ENCODE results near the gene PACRG.

The PACRG gene

GRCh38 chr6:163008626-163009025 lies 280.9 kb downstream of the PACRG start:
- no peak for DNase-seq (ENCODE audit: low read depth in 3 of 3)

- DNase-seq (ENCODE audit: low read depth in 3 of 3) = no peak
These were observed 282.4 kb downstream of the PACRG start for GRCh38 chr6:163010145-163010544.

GRCh38 chr6:163014736-163015135 lies 287.0 kb downstream of the PACRG start:
- no peak for DNase-seq (ENCODE audit: low read depth in 3 of 3)

GRCh38 chr6:163017801-163018200 lies 290.0 kb downstream of the PACRG start:
- DNase-seq (ENCODE audit: low read depth in 3 of 3) = no peak

- DNase-seq (ENCODE audit: low read depth in 3 of 3) = no peak
These were observed 292.2 kb downstream of the PACRG start for GRCh38 chr6:163019926-163020325.

GRCh38 chr6:163021054-163021453 lies 293.3 kb downstream of the PACRG start:
- no peak for DNase-seq (ENCODE audit: low read depth in 3 of 3)

- no peak for DNase-seq (ENCODE audit: low read depth in 3 of 3)
These were observed 295.9 kb downstream of the PACRG start for GRCh38 chr6:163023700-163024099.

- DNase-seq (ENCODE audit: low read depth in 3 of 3) = no peak
These were observed 299.1 kb downstream of the PACRG start for GRCh38 chr6:163026893-163027292.

GRCh38 chr6:163030980-163031379 lies 303.2 kb downstream of the PACRG start:
- no peak for DNase-seq (ENCODE audit: low read depth in 3 of 3)

- DNase-seq (ENCODE audit: low read depth in 3 of 3) = no peak
These were observed 304.2 kb downstream of the PACRG start for GRCh38 chr6:163031931-163032330.

GRCh38 chr6:163036160-163036645 lies 308.4 kb downstream of the PACRG start:
- DNase-seq (ENCODE audit: low read depth in 3 of 3) = no peak

- DNase-seq (ENCODE audit: low read depth in 3 of 3) = no peak
These were observed 310.5 kb downstream of the PACRG start for GRCh38 chr6:163038317-163038716.

GRCh38 chr6:163048345-163048744 lies 320.6 kb downstream of the PACRG start:
- DNase-seq (ENCODE audit: low read depth in 3 of 3) = no peak

- no peak for DNase-seq (ENCODE audit: low read depth in 3 of 3)
These were observed 326.0 kb downstream of the PACRG start for GRCh38 chr6:163053667-163054344.

- DNase-seq (ENCODE audit: low read depth in 3 of 3) = no peak
These were observed 326.9 kb downstream of the PACRG start for GRCh38 chr6:163054641-163055040.

- no peak for DNase-seq (ENCODE audit: low read depth in 3 of 3)
These were observed 329.5 kb downstream of the PACRG start for GRCh38 chr6:163057260-163057659.

GRCh38 chr6:163062790-163063189 lies 335.0 kb downstream of the PACRG start:
- DNase-seq (ENCODE audit: low read depth in 3 of 3) = no peak

- no peak for DNase-seq (ENCODE audit: low read depth in 3 of 3)
These were observed 335.8 kb downstream of the PACRG start for GRCh38 chr6:163063561-163063960.

GRCh38 chr6:163064397-163064796 lies 336.6 kb downstream of the PACRG start:
- DNase-seq (ENCODE audit: low read depth in 3 of 3) = no peak

GRCh38 chr6:163066200-163066599 lies 338.4 kb downstream of the PACRG start:
- no peak for DNase-seq (ENCODE audit: low read depth in 3 of 3)

GRCh38 chr6:163077134-163077533 lies 349.4 kb downstream of the PACRG start:
- no peak for DNase-seq (ENCODE audit: low read depth in 3 of 3)

- no peak for DNase-seq (ENCODE audit: low read depth in 3 of 3)
These were observed 350.9 kb downstream of the PACRG start for GRCh38 chr6:163078712-163079111.

- no peak for DNase-seq (ENCODE audit: low read depth in 3 of 3)
These were observed 352.5 kb downstream of the PACRG start for GRCh38 chr6:163080228-163080627.

GRCh38 chr6:163083141-163083540 lies 355.4 kb downstream of the PACRG start:
- no peak for DNase-seq (ENCODE audit: low read depth in 3 of 3)

Measured in stimulated activated CD4-positive, alpha-beta T cell treated with anti-CD3 and anti-CD28 coated beads, TNF-alpha, amount 100 ng/mL, for 4 hours (primary cell).